RWPE1 (cell line): ENCODE measurements around the gene ANKRD35.

Experiments used
- CTCF ChIA-PET: fragments of 350-600 bp; sonication (Branson Sonifier 250); formaldehyde crosslinking; extraction: SDS; loops from one replicate; lab custom pipeline; 2021; lab: Yijun Ruan, JAX
- POLR2A ChIA-PET: fragments of 400-600 bp; formaldehyde crosslinking; extraction: SDS; loops from one replicate; lab custom pipeline; 2020; ENCODE audit warnings: antibody characterized with exemption; ENCODE audit not compliant: low non-redundant PET; lab: Yijun Ruan, JAX
- DNase-seq: peaks from one replicate; pipeline ENCODE4 v3.0.0; 2012; ENCODE audit warnings: low spot score
- H3K27ac ChIP-seq: fragments of 450-650 bp; 2 replicates; pipeline ENCODE4 v1.5.1; 2017
- TF ChIP-seq, protein P1 (sequence below): fragments of 450-650 bp; conservative IDR thresholded peaks from 2 replicates; pipeline ENCODE4 v1.5.1; 2017; ENCODE audit warnings: low read depth, mild to moderate bottlenecking

The ANKRD35 gene

GRCh38 chr1:145912128-145912641 lies 26.5 kb upstream of the ANKRD35 start:
- TF ChIP-seq, protein P1, sequence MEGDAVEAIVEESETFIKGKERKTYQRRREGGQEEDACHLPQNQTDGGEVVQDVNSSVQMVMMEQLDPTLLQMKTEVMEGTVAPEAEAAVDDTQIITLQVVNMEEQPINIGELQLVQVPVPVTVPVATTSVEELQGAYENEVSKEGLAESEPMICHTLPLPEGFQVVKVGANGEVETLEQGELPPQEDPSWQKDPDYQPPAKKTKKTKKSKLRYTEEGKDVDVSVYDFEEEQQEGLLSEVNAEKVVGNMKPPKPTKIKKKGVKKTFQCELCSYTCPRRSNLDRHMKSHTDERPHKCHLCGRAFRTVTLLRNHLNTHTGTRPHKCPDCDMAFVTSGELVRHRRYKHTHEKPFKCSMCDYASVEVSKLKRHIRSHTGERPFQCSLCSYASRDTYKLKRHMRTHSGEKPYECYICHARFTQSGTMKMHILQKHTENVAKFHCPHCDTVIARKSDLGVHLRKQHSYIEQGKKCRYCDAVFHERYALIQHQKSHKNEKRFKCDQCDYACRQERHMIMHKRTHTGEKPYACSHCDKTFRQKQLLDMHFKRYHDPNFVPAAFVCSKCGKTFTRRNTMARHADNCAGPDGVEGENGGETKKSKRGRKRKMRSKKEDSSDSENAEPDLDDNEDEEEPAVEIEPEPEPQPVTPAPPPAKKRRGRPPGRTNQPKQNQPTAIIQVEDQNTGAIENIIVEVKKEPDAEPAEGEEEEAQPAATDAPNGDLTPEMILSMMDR: no peak
- H3K27ac ChIP-seq: peak overlapping the region; percentile 55
- POLR2A ChIA-PET: no interaction called here
- DNase-seq: no peak
- CTCF ChIA-PET: interaction anchor here (2.0 kb wide), 1 partner anchor 20 kb away, joined by 9 read pairs; no protein-coding TSS in a partner anchor

GRCh38 chr1:145908653-145909052 lies 23.0 kb upstream of the ANKRD35 start:
- TF ChIP-seq, protein P1: no peak
- no peak for DNase-seq
- ChIA-PET CTCF (interaction anchor here (0.7 to 4.0 kb wide), 3 partner anchors 13 to 113 kb away, joined by 3 to 27 read pairs (median 4); no protein-coding TSS in a partner anchor), POLR2A (no interaction called here)
- H3K27ac ChIP-seq: peak overlapping the region; percentile 50; the same call in 1 of the 2 replicates

DNA sequence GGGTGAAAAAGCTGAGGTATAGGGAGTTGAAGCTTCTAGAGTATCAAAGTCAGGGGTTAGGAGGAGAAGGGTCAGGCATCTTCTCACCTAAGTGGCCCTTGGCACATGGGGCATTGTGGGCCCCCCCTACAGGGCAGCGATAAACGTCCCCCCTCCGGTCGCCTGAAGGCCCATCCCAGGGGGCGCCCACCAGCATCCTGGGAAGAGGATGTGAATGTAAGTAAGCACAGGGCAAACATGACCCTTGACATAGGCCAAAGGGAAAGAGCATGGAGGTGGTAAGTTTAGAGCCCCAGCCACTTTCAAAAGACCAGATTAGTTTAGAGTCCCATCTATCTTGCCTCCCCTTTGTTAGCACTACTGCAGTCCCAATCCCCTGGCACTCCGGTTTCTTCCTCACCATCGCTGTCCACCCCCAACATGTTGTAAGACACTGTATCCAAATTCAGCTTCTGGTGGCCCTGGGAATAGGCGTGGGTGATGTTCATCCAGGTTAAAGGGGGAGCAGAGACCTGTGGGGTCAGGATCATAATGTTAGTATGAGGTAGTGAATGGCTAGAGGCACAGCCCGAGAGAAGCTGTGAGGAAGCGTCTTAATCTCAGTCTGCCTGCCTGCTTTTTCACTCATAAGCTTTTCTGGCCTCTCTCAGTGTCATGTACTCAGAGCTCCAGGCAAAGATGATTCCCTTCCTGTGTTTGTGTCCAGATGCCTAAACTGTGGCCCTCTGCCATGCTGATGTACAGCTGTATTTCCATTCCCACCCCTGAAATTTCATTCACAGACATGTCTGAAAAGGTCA lies 21.5 kb upstream of the ANKRD35 start:
- DNase-seq: no peak
- POLR2A ChIA-PET: no interaction called here
- peak overlapping the region; percentile 51 for H3K27ac ChIP-seq
- CTCF ChIA-PET: interaction anchor here (1.5 to 4.0 kb wide), 2 partner anchors 15 to 62 kb away, joined by 6 to 27 read pairs; partner anchors contain the start of gene NUDT17
- TF ChIP-seq, protein P1: no peak

DNA sequence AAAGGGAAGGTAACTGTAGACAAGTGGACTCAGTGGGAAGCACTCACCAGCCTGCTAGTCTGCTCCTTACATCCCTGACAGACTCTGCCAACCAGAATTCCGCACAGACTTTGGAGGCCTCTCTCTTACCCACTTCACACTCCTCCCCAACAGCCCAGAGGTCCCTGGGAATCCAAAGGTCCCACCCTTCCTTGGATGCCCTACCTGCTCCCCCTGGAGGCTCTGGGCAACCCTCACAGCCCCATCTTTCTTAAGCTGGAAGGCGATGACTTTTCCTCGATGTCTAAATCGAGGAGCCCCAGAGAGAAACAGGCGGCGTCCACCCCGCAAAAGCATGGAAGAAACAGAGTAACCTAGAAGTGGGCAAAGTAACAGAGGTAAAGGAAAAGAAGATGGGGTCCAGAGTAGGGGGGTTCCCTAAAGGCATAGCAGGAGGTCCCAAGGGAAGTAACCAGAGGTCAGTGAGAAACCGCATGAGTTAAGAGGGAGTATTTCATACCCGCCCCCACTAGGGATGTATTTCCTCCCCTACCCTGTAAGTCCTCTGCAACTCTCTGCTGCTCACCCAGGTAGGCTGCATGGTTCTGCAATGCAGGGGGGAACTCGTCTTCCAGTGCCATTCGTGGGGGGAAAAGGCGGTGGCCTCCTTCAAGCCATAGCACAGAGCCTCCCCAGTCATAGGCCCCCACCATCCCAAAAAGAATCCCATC lies 15.8 kb upstream of the ANKRD35 start:
- POLR2A ChIA-PET: no interaction called here
- no peak overlapping the region for H3K27ac ChIP-seq
- CTCF ChIA-PET: no interaction called here
- no peak for DNase-seq
- TF ChIP-seq, protein P1: no peak

DNA sequence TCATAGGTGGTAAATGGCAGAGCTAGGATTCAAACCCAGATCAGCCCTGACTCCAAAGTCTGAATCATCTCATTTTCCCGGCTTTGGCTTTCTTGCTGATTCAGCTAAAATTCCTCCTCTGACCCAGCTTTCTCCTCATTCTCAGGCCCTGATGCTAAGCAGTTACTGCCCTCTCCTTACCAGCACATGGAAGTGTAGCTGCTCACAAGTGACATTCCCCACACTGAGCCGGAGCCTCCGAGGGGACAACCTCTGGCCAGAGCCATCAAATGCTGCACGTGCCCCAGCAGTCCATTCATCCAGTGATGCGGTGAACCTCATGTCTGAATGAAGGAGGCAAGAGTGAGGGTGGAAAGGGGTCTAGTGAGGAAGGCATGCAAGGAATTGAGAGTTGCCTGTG lies 13.1 kb upstream of the ANKRD35 start:
- TF ChIP-seq, protein P1: no peak
- H3K27ac ChIP-seq: peak overlapping the region; percentile 2; the same call in 1 of the 2 replicates
- CTCF ChIA-PET: interaction anchor here (0.6 to 0.7 kb wide), 2 partner anchors 28 to 53 kb away, joined by 3 read pairs; partner anchors contain the start of genes NUDT17 and RBM8A
- DNase-seq: no peak
- POLR2A ChIA-PET: no interaction called here

DNA sequence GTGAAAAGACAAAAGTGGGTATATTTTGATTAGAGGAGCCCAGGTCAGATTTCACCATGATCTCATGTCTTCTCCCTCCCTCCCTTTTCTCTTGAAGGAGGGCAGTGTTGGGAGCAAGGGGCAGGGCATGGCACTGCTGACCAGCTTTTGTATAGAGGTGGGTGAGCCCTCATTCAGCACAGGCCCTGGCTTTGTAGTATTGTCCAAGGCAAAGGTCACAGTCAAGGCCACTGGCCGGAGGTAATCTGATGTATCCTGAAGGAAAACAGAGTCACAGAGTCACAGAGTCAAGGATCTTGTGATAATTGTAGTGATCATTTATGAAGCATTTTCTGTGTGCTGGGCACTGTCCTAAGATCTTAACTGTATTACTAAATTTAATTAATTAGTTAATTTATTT lies 12.3 kb upstream of the ANKRD35 start:
- H3K27ac ChIP-seq: no peak overlapping the region; the same call in 1 of the 2 replicates
- ChIA-PET POLR2A (no interaction called here), CTCF (no interaction called here)
- TF ChIP-seq, protein P1: no peak
- DNase-seq: no peak
